ENCODE measurements around the gene MYL3.
A peak's percentile ranks its signal among the peaks of the same experiment; 100 is the strongest.
"Not testable (repeated sequence)": the region's sequence is repeated elsewhere in the genome, so short reads cannot be mapped to it uniquely, and the experiment has no call there.

Gene MYL3

GRCh38 chr3:46863261-46863782 lies at the start of gene MYL3:
MYL3 (minus strand) TSS chr3:46863444; CDS start chr3:46863390, 54 bp downstream.
- DNase-seq (ENCODE audit: low spot score): no peak

GRCh38 chr3:46912986-46913385 lies 49.7 kb upstream of the MYL3 start:
- DNase-seq (ENCODE audit: low spot score): no peak

DNA sequence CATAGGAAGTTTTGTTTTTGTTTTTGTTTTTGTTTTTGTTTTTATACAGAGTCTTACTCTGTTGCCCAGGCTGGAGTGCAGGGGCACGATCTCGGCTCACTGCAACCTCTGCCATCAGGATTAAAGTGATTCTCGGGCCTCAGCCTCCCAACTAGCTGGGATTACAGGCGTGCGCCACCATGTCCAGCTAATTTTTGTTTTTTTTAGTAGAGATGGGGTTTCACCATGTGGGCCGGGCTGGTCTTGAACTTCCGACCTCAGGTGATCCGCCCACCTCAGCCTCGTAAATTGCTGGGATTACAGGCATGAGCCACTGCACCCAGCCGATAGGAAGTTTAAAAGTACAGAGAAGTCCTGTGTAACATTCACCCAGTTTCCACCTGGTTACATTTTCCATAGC lies 47.7 kb upstream of the MYL3 start:
- DNase-seq (ENCODE audit: low spot score): not testable (repeated sequence)

- no peak for DNase-seq (ENCODE audit: low spot score)
These were observed 47.0 kb upstream of the MYL3 start for GRCh38 chr3:46910166-46910760.

DNA sequence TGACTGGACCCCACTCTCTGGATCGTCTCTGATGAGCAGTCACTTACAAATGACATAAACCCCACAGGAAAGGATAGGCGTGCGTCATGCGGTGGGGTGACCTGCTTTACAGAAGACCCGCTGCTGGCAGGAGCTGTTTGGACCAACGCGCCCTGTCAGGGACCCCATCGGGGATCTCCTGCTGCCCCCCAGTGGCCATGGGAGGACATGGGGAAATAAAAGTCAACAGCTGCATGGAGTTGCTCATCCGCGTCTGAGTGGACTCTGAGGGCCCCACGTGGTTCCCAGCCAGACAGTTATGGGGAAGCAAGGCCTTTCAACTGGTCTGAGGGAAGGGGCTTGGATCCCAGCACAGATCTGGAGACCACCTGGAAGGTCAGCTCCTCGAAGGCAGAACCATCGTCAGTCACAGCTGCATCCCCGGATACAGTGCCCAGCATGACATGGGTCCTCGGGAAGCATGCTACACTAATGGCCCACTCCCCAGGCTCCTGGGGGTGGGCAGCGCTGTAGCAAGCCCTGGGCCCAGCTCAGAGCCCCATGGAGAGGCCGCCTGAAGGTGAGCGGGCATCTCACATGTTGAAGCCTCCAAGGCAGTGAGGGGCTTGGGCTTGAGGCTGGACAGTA lies 46.4 kb upstream of the MYL3 start:
- peak; percentile 78 for DNase-seq (ENCODE audit: low spot score)

DNA sequence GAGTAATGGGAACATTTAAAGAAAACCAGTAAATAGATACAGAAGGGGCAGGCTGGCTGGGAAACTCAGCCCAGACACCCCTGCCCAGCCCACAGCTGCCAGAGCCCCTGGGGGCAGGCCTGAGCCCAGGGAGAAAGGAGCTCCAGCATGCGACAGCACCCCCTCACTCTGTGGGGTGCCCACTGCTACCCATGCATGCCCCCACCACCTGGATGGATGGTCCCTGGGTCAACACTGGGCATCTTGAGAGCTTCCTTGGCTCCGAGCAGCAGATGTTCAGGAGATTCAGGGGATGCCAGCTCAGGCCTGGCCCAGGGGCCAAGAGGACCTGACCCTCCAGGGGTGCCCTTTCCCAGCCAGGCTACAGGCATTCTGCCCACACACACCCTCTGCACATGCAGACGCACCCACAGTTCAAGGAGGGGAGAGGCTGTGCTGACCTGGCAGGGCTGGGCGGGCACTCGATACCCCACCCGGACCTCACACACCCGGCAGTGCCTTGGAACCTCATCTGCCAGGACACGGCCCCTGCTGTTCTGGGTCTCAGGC lies 45.8 kb upstream of the MYL3 start:
- no peak for DNase-seq (ENCODE audit: low spot score)

DNA sequence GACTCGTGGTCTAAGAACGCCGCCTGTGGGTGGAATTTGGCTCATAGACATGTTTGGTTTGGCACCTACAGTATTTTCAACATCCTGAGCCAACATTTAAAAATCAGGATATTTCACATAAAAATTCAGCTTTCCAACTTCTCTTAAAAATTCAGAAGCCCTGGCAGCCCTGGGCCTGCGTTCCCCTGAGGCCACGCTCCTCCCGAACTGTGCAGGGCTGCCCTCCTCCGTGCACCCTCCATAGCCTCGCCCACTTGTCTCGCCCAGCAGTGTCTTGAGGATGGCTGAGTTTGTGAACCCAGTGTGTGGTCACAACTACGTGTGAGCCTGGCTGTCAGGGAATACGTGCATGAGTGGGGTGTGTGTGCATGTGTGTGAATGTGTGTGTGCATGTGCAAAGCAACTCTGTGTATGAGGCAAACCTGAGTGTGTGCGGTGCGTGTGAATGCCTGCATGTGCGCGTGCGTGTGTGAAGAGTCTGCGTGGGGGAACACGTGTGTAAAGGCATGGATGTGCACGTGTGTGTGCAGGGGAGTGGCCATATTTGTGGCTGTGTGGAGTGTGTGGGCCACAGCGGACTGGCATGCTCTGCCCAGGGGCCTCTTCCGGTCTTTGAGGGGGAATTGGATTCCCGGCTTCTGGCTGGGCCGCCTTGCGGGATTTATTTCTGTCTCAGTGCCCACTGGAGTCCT lies 45.2 kb upstream of the MYL3 start:
- no peak for DNase-seq (ENCODE audit: low spot score)

- DNase-seq (ENCODE audit: low spot score): no peak
These were observed 44.7 kb upstream of the MYL3 start for GRCh38 chr3:46907960-46908293.

GRCh38 chr3:46907271-46907670 lies 44.0 kb upstream of the MYL3 start:
- no peak for DNase-seq (ENCODE audit: low spot score)

DNA sequence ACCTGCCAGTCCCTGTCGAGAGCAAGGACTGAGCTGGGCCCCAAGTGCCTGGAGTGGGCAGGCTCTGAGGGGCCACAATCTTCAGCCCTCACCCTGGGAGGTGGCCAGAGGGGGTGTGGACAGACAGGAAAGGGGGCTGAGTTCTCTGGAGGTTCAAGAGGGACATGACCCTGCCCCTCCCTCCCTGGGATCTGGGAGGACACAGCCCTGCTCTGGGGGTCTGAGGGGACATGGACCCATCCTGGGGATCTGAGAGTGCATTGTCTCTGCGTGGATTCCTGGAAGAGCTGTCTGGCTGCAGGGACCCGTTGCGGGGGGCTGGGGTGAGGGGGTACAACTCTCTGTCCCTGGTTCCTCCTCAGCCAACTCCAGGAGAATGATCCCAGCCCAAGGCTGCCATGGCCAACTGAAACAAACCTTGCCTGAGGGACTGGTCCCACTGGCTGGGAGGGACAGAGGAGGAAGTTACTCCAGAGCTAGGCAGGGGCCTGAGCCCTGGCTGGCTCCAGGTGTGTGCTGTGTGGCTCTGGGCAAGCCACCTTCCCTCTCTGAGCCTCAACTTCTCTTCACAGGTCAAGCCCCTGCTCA lies 43.3 kb upstream of the MYL3 start:
- DNase-seq (ENCODE audit: low spot score): no peak

DNA sequence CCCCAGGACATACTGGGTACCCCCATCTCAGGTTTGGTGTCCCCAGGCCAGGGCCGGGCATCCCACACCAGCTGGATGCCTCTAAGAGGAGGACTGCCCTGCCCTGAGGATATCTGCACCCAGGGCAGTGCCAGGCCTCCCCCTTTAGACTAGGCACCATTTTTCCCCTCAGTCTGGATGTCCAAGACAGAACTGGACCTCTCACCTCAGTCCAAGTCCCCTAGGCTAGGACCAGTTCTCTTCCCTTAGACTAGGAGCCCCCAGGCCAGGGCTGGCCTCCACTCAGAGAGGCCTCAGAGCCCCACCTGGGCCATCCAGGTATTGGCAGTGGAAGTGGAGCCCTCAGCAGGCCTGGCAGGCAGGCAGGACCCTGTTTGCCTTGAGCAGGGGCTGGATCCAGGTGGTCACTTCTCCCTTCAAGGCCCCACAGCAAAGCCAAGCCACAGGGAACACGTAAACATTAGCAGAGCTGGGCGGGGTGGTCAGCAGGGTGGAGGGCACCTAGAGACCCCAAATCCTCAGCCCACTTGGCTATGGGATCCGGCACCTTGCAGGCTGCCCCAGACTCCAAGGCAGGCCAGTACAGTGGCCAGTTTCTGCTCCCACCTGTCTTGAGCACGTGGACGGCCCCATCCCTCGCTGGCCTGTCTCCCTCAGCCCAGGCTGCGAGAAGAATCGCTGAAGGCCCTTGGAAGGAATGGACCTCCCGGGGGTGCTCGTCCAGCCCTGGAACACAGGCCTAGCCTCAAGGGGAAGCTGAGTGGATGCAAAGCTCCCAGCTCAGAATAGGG lies 42.6 kb upstream of the MYL3 start:
- DNase-seq (ENCODE audit: low spot score): no peak

DNA sequence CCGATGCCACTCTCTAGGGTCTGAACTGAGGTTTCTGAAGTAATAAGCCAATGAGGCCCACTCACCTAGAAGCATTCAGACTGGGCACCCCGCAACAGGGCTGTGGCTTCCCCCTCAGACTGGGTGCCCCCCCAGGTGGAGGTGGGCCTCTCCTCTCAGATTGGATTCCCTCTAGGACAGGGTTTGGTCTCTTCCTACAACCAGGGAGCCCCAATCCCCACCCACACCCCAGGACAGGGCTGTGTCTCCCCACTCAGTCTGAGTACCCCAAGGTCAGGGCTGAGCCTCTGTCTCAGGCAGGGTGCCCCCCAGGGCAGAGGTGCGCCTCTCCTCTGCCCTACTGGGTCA lies 41.9 kb upstream of the MYL3 start:
- DNase-seq (ENCODE audit: low spot score): no peak

- DNase-seq (ENCODE audit: low spot score): no peak
These were observed 41.3 kb upstream of the MYL3 start for GRCh38 chr3:46904303-46905212.

DNA sequence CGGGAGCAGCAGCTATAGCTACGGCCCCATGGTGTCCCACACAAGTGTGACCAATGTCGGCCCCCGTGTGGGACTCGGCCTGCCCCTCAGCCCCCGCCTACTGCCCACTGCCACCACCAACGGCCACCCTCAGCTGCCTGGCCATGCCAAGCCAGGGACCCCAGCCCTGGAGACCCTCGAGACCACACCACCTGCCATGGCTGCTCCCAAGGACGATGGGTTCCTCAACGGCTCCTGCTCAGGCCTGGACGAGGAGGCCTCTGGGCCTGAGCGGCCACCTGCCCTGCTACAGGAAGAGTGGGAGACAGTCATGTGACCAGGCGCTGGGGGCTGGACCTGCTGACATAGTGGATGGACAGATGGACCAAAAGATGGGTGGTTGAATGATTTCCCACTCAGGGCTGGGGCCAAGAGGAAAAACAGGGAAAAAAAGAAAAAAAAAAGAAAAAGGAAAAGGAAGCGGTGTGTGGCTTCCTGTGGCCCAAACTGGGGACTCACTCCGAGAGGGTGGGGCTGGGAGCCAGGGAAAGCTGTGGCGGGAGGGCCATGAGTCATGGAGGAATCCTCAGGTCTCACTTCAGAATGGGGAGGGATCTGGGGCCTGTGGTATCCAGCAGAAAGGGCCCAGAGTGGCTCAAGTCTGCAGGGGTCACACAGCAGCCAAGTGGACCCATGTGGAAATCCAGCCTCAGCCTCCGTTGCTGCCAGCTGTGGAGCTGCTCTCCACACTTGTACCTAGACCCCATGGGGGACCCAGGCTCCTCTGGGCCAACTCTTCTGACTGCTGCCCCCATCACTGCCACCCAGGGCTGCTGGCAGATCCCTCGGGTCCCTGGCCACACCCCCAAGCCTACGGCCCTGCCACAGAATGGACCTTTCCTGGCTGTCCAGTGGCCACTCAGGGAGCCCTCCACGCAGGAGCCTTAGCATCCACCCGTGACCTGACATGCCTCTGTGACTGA lies 40.4 kb upstream of the MYL3 start:
- DNase-seq (ENCODE audit: low spot score): no peak

- no peak for DNase-seq (ENCODE audit: low spot score)
These were observed 39.0 kb upstream of the MYL3 start for GRCh38 chr3:46902188-46902631.

- no peak for DNase-seq (ENCODE audit: low spot score)
These were observed 38.4 kb upstream of the MYL3 start for GRCh38 chr3:46901591-46902187.

DNA sequence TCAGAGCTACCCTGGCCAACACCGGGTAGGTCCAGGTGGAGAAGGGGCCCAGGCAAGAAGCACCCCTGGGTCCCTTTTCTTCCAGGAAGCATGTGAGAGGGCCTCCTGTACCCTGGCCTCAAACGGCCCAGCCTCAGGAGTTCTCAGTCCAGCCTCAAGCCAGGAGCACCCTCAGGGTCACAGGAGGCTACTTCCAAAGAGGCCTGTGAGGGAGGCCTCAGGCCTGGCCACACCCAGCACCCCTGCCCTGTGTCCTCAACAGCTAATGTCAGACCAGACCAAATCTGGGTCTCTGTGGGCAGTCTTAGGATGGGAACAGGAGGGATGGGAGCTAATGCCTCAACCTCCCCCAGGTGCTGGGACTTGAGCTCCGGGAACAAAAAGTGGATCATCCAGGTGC lies 37.8 kb upstream of the MYL3 start:
- DNase-seq (ENCODE audit: low spot score): no peak

GRCh38 chr3:46900356-46900755 lies 37.1 kb upstream of the MYL3 start:
- DNase-seq (ENCODE audit: low spot score): no peak

- DNase-seq (ENCODE audit: low spot score): no peak
These were observed 36.7 kb upstream of the MYL3 start for GRCh38 chr3:46900007-46900292.

All from CD4-positive, alpha-beta T cell treated with Interleukin-15 for 4 hours (primary cell).